ENCODE measurements around the gene PAQR7. TPM values are rescaled to one million over a fixed set of nuclear protein-coding genes. Genes with fewer than 3 reads are reported as not detected.

Gene PAQR7
- total and polyA plus RNA-seq, 11 donors = 1.1 to 5.7 (median 2.0) TPM

- Histone ChIP-seq H3K36me3 (peaks cover 0 to 38% (median 30%) of the 10 kb centered on the region in 9 donors), H3K9me3 (no peaks in the 10 kb centered on the region), H3K27me3 (no peaks in the 10 kb centered on the region), H3K27ac (no peak overlapping the region), H3K4me1 (peaks cover 0 to 14% (median 6%) of the 10 kb centered on the region in 12 donors), H3K4me3 (no peak overlapping the region)
- no peak for DNase-seq
- TF ChIP-seq CTCF (IDR thresholded peaks at IDR 0.05) (no peak), POLR2A (IDR thresholded peaks at IDR 0.05) (no peak)
- intact Hi-C loops (cut with DNase I) = loop anchor here in 1 of 10 donors (5.0 kb wide), 1 partner anchor 270 kb away; the partner anchor contains the start of genes C1orf232 and ZNF593
- 88 to 94% (median 91%) methylated on average over 5 of the region's 5 CpGs for WGBS, 4 donors
- ATAC-seq = no peak
These were observed 22.2 kb upstream of the PAQR7 start for GRCh38 chr1:25897754-25898153.

- no peak for TF ChIP-seq POLR2A (IDR thresholded peaks at IDR 0.05)
- TF ChIP-seq CTCF (IDR thresholded peaks at IDR 0.05) = no peak
- DNase-seq = no peak
- peaks cover 0 to 27% (median 19%) of the 10 kb centered on the region in 9 donors for H3K36me3 ChIP-seq
- H3K27me3 ChIP-seq = no peaks in the 10 kb centered on the region
- no peak overlapping the region for H3K4me3 ChIP-seq
- peaks cover 0 to 15% (median 7%) of the 10 kb centered on the region in 12 donors for H3K4me1 ChIP-seq
- 75 to 100% (median 85%) methylated on average over 1 of the region's 1 CpG for WGBS, 4 donors
- H3K9me3 ChIP-seq = no peaks in the 10 kb centered on the region
- intact Hi-C loops (cut with DNase I) = loop anchor here in 1 of 10 donors (5.0 kb wide), 1 partner anchor 271 kb away; the partner anchor contains the start of genes C1orf232 and ZNF593
- ATAC-seq = no peak
- no peak overlapping the region for H3K27ac ChIP-seq
These were observed 20.8 kb upstream of the PAQR7 start for GRCh38 chr1:25896266-25896665.

- H3K4me1 ChIP-seq = peaks cover 0 to 15% (median 7%) of the 10 kb centered on the region in 12 donors
- TF ChIP-seq CTCF (IDR thresholded peaks at IDR 0.05) (peak; percentile 97 to 100 (median 99)), POLR2A (IDR thresholded peaks at IDR 0.05) (peak in 1 of 2 donors; percentile 16)
- H3K4me3 ChIP-seq = peak overlapping the region in 5 of 12 donors; percentile 7 to 26 (median 14)
- peaks cover 0 to 21% (median 11%) of the 10 kb centered on the region in 9 donors for H3K36me3 ChIP-seq
- DNase-seq (peak; percentile 91 to 94 (median 92)), ATAC-seq (peak; percentile 93 to 98 (median 94))
- intact Hi-C loops (cut with DNase I) = loop anchor here (1.0 to 5.0 kb wide), 3 partner anchors 103 to 272 kb away; partner anchors contain the start of genes PAFAH2 (in 10 of the 10), C1orf232 (in 1 of the 10) and ZNF593 (in 1 of the 10)
- H3K27ac ChIP-seq = no peak overlapping the region
- no peaks in the 10 kb centered on the region for H3K9me3 ChIP-seq
- 4 to 9% (median 6%) methylated on average over 12 of the region's 12 CpGs for WGBS, 4 donors
- H3K27me3 ChIP-seq = no peaks in the 10 kb centered on the region
These were observed 20.0 kb upstream of the PAQR7 start for GRCh38 chr1:25895365-25895990.

- DNase-seq = no peak
- Histone ChIP-seq H3K36me3 (peaks cover 0 to 1% (median 0%) of the 10 kb centered on the region in 9 donors), H3K4me1 (peaks cover 0 to 15% (median 7%) of the 10 kb centered on the region in 12 donors), H3K27ac (peak overlapping the region in 4 of 12 donors; percentile 60 to 81 (median 69)), H3K27me3 (no peaks in the 10 kb centered on the region), H3K4me3 (no peak overlapping the region), H3K9me3 (no peaks in the 10 kb centered on the region)
- TF ChIP-seq CTCF (IDR thresholded peaks at IDR 0.05) = no peak
- TF ChIP-seq POLR2A (IDR thresholded peaks at IDR 0.05) = no peak
- no peak for ATAC-seq
- intact Hi-C loops (cut with DNase I) = no loop called here
- 71 to 74% (median 72%) methylated on average over 4 of the region's 4 CpGs for WGBS, 4 donors
These were observed 17.6 kb upstream of the PAQR7 start for GRCh38 chr1:25893116-25893515.

All from heart left ventricle (tissue), 16 donors.